Left cardiac atrium (tissue), 4 donors: ENCODE data around the gene GOLT1A. TPM values are rescaled to one million over a fixed set of nuclear protein-coding genes. Genes with fewer than 3 reads are reported as not detected.

Experiments
- ATAC-seq, 2 donors: fragments of 200-7000 bp; cut with Tn5 transposase; one replicate each; pipeline ENCODE4 v1.9.1; 2020; ENCODE audit warnings: mild to moderate bottlenecking in 2 of 2, moderate library complexity in 2 of 2
- DNase-seq: peaks from one replicate; pipeline ENCODE4 v3.0.0-alpha.2; 2020
- intact Hi-C, 2 donors: fragments of 100-400 bp; cut with DNase I; formaldehyde crosslinking; loops; one replicate each; pipeline versions ENCODE4 v1.14.1 to v1.15.1; 2022 to 2023
- total RNA-seq, 2 donors: library from RNA; stranded (reverse); fragmentation: NEBNext Ultra II Directional; extraction: Animal tissue kit (Norgen Biotek cat#: 25700); gene quantifications; one replicate each; pipeline ENCODE4 v1.2.1, GENCODE V29; 2021
- donor health status: DM: no; HTN: yes; CAD: no.
- donor health status: DM: no; HTN: yes; CAD: no; lungs with severe emphysema.
- donor health status: DM: yes; HTN: yes; CAD: no.
- donor health status: Dilated cardiomyopathy.

GOLT1A gene
- total RNA-seq, 2 donors from 2014 or later = not detected

DNA sequence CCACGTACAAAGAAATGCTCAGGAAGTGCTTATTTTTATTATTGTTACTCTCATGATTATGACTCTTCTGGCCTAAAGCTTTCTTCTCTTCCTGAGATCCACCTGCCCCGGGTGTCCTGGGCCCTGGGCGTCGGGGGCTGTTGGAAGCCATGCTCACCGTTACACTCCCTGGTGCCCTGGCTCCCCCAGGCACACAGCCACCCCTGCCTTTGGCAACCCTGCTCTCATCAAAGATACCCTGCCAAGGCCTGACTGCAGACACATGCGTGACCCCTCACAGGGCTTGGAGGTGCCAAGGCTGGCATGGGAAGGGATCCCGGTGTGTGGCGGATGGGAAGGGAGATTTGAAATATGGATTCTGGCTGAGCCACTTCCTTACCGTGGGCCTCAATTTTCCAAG, 14.2 kb downstream of the GOLT1A start:
- DNase-seq (no peak), ATAC-seq (peak; percentile 48 to 65)

DNA sequence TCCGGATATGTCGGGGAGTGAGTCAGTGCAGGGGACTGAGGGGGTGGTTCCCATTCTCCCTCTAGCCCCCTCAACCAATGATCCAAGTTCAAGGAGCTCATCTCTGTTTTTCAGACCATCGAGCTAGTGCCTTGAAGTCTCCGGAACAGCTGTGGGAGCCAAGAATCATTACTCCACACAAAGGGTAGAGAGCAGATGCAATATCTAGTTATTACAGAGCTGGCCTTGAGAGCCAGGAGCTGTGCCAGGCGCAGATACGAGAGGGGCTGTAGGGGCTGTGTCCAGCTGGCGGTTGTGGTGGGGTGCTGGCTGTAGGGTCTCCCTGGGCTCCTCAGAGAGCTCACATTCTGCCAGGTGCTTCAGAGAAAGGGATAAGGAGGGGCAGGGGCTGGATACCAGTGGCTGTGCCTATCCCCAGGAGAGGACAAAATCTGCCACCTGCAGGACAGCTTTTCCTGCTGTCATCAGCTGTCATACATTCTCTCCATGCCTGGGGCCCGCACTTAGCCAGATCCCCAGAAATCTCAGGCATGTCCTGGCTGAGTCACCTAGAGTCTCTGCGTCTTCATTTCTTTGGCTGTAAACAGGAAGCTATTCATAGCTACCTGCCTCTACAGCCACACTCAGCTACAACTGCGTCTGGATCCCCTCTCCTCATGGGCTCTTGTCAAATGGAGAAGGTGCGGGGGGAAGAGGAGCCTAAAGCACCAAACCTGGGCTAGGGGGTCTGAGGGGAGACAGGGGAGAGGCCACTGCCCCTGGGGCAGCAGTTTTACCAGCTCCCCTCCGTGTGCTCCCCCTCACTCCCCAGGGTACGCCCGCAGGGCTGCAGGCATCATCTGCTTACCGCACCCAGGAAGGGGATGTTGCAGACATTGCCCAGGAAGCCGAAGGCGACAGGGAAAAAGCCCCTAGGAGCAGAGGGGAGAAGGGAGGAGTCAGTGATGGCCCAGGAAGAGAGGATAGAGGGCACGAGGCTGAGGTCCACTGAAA, 15.1 kb downstream of the GOLT1A start:
- ATAC-seq = peak; percentile 74 to 82
- DNase-seq = no peak
- intact Hi-C loops = no loop called here

More for the DNA sequence above, 14.2 kb downstream of the GOLT1A start:
- intact Hi-C loops = no loop called here

DNA sequence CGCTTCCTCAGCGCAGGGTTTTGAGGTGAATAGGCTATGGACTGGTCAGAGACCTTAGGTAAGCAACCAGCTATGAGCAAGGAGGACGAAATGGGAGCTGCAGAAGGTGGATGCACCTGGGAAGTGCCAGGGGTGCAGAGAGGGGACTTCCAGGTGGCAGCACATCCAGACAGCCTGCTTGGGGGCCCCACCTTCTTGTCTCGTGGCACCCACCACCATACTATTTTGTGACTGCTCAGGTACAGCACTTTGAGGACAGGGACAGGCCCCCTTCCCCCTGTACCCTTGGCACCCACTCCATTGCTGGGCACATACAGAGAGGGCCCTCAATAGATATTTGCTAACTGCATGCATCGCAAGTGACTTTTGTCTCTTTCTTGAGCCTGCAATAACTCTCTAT, 16.7 kb downstream of the GOLT1A start:
- intact Hi-C loops = no loop called here
- no peak for DNase-seq
- no peak for ATAC-seq

DNA sequence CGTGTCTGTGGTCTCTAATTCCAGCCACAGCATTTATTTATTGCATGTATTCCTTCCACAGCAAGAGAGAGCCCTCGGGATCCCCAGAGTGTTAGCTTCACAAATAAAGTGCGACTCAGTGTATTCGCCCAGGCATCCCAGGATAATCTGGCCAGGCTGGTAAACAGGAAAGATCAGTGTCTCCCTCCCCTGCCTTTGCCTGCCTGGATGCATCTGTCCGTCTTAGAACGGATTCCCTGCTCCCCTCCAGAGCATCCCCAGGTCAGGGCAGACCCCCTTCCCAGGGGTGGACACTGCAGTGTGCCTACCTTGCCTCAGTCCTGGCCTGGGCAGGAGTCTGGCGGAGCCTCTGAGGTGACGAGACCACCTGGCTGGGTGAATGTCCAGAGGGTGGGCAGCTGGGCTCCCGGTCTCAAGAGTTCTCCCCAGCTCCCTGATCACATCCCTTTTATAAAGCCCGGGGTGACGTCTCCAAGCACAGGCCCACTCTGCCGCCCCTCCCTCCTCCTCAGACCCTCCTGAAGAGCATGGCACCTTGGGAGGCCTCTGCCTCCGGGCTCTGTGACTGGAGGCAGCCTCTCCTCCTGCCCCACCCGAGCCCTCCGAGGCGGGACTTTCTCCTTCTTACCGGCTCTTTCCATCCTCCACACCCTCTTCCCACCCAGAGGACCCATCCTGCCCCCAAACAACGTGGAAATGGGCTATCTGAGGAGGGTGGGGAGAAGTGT, 17.6 kb downstream of the GOLT1A start, which contains the start of gene KISS1:
KISS1 (minus strand) TSS at position 424 of the 728 bp plus-strand sequence. CDS start 3,615 bp downstream, outside the sequence.
- DNase-seq (no peak), ATAC-seq (no peak)
- intact Hi-C loops = no loop called here

DNA sequence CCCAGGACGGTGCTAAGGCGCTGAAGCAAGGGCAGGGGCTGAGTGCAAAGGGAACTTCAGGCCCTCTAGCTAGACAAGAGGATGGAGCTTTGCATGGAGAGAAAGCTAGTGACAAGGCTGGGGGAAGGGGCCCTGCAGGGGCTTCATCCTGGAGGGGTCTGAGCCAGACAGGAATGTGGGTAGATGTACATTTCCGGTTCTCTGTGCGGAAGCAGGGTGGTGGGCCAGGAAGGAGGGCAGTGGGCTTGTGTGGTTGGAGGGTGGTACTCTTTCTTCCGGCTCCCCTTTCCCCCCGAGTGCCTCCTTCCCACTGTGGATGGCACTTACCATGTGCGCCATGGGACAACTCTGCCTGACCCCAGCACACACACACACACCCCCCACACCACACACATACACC, 19.0 kb downstream of the GOLT1A start:
- intact Hi-C loops = no loop called here
- ATAC-seq (no peak), DNase-seq (no peak)

DNA sequence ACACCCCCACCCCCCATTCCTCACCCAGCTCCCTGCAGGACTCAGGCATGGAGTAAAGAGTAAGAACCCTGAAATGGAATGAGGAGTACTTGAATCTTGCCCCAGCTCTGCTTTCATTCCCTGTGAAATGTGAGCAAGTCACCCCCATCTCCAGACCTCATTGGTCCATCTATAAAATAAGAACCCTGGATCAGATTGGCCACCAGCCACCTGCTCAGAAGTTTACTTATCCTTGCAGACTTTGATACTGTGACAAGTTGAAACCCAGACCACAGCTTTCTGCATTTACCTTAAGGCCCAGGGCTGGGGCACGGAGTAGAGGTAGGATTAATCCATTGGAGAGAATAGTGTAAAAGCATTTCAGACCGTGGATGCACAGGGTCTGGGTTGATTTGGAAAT, 19.7 kb downstream of the GOLT1A start:
- DNase-seq (no peak), ATAC-seq (no peak)
- intact Hi-C loops = no loop called here

DNA sequence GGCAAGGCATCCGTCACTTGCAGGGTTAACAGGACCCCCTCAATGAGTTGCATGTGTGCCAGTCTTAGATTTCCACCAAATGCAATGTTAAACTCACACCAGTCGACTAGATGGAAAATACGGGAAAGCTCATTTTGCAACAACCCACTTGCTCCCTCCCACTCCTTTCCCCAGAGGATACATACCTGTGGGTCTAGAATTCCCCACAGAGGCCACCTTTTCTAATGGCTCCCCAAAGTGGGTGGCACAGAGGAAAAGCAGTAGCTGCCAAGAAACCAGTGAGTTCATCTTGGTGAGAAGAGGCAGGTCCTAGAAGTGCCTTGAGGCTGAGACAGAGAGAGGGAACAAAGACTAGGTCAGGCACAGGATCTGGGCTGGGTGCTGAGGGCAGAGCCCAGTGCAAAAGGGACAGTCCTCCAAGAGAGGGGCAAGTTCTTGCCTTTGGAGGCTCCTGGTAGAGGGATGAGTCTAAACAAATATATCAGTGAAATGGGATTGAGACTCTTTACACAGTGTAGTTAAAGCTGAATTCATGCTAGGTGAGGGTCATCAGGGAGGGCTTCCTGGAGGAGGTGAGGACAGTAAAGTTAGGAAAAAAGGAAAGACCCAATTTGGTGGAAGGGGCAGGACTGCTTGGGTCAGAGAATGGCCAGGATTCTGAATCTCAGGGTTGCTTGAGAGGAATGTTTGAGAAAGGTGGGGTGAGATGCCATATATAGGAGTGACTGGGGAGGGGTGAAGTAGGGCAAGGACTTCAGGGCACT, 21.0 kb downstream of the GOLT1A start:
- intact Hi-C loops = no loop called here
- DNase-seq (no peak), ATAC-seq (no peak)

DNA sequence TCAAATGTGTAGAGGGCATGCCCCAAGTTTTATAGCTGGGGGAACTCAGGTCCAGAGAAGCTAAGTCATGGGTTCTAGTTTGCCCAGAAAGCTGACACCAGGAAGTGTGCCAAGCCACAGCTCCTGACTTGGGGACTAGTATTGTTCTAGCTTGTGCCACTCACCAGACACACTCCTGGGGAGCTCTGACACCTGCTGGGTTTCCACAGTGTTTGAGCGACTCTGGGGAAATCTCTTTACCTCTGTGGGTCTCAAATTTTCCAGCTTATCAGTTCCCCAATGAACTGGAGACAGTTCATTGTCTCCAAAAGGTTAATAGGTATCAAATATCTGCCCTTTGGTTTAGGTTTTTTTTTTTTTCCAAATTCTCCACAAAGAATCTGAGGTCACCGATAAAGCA, 21.7 kb downstream of the GOLT1A start:
- DNase-seq (no peak), ATAC-seq (no peak)
- intact Hi-C loops = no loop called here

DNA sequence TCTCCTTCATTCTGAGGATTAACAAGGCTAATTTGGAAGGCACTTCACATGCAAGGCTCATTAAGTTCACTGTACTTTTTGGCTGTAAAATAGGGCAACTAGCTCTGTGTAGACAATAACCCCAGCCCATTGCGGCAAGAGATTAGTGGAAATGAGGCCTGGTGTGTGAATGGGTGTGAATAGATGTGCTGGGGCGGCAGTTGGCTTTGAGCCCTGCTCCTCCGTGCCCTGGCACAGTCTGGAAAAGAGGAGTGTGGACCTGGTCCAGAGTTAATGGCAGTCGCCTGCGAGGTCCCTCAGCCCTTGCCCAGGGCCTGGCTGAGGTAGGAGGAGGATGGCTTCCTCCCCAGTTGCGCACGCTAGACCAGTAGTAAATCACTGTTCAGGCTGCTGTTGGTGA, 22.3 kb downstream of the GOLT1A start:
- DNase-seq (no peak), ATAC-seq (no peak)
- intact Hi-C loops = no loop called here

DNA sequence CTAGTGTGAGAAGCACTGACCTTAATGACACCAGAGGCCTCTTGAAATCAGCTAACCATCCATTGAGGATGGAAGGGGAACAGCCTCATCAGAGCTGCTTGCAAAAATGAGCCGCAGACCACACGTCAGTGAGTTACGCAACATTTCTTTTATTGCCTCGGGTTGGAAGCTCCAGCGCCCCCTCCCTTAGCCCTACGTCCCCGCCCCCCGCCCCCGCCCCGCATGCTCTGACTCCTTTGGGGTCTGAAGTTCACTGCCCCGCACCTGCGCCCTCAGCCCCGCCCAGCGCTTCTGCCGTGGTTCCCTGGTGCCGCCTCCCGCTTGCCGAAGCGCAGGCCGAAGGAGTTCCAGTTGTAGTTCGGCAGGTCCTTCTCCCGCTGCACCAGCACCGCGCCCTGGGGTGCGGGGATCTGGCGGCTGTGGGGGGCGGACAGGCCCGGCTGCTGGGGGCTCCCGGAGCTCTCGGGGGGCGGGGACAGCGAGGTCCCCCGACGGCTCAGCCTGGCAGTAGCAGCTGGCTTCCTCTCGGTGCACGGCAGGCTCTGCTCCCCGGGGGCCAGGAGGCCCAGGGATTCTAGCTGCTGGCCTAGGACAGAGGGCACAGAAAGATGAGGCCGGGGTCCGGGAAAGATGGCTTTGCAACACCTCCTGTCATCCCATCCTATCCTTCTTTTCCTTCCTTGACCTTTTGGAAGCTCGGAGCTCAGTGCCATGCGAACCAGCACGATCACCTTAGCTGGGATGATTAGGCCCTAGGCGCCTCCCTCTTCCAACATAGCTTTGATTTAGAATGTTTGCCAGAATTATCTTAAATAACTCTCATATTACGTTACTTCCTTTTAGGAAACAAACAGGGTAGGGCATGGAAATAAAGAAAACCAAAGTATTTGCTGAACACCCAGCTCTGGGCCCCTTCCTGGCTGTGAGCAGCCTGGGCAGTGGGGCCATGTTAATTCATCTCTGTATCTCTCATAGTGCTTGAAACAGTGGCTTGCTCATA, 23.3 kb downstream of the GOLT1A start:
- ATAC-seq (peak; percentile 41 to 72), DNase-seq (peak; percentile 24)
- intact Hi-C loops = no loop called here

DNA sequence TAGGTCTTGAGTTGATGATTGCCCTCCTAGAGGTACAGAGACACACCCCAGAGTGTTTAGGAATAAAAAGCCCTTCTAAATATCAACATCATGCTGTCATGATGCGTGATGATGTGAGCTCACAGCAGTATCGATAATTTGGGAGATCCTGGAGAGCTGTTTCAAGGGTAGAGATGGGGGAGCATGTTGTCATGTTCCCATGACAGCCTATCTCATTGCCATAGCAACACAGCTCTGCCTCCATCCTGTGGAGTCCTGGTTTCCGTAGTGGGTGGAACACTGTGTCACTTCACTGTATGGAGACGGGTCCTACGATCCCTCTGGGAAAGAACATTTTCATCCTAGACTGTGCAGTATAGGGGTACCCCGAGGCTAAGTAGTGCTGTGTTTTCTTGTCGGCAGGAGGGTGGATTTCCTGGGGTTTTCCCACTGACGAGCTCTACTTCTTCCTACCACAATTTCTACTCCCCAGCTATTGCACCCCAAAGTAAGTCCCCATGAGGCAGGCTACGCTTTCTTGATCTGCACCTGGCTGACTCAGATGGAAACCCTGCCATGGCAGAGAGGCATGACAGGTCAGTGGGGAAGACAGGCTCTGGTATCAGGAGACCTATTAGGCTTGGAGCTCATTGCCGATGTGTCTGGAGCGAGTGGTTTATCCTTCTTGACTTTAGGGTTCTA, 24.7 kb downstream of the GOLT1A start:
- ATAC-seq = no peak
- no peak for DNase-seq
- intact Hi-C loops = no loop called here

DNA sequence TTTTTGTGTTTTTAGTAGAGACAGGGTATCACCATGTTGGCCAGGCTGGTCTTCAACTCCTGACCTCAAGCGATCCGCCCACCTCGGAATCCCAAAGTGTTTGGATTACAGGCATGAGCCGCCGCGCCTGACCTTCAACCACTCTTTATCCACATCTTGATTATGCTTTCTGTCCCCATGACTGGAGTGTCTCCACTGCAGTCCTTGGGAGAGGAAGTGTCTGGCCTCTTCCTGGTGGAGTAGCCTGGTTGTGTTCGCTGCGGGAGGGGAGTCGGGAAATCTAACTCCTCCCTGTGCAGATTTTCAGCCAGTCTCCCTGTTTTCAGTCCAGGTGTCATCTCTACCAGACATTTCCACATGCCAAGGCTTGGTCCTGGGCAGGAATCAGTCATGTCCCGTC, 27.2 kb downstream of the GOLT1A start:
- no peak for DNase-seq
- no peak for ATAC-seq
- intact Hi-C loops = no loop called here

DNA sequence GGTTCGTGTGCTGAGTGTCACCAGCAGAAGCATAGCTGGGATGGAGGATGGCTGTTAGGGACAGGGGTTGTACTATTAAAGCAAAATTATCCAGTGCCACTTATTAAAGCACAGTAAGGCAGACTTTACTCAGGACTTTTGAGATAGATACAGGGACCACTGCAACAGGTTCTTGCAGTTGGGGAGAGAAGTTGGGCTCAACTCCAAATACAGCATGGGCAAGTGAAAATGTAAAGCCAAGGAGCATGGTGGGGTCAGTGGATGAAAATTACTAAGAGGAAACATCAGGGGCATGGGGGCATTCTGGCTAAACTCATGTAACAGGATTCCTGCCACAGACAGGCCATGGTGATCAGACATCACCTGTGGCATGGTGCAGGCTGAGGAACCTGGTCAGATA, 32.7 kb downstream of the GOLT1A start:
- intact Hi-C loops = no loop called here
- ATAC-seq = no peak
- DNase-seq = no peak

DNA sequence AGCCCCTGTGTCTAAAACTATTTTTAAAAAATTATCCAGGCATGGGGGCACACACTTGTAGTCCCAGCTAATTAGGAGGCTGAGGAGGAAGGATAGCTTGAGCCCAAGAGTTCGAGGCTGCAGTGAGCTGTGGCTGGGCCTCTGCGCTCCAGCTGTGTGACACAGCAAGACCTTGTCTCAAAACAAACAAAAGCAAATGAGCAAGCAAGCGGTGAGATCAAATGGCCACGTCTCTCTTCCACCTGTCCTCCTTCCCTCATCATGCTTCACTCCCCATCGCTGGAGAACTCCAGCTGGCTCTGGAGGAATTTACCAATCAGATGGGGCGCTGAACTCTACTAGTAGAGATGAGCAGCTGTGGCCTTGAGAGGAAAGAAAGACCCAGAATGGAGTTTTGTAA, 33.7 kb downstream of the GOLT1A start:
- intact Hi-C loops = no loop called here
- DNase-seq (no peak), ATAC-seq (no peak)

DNA sequence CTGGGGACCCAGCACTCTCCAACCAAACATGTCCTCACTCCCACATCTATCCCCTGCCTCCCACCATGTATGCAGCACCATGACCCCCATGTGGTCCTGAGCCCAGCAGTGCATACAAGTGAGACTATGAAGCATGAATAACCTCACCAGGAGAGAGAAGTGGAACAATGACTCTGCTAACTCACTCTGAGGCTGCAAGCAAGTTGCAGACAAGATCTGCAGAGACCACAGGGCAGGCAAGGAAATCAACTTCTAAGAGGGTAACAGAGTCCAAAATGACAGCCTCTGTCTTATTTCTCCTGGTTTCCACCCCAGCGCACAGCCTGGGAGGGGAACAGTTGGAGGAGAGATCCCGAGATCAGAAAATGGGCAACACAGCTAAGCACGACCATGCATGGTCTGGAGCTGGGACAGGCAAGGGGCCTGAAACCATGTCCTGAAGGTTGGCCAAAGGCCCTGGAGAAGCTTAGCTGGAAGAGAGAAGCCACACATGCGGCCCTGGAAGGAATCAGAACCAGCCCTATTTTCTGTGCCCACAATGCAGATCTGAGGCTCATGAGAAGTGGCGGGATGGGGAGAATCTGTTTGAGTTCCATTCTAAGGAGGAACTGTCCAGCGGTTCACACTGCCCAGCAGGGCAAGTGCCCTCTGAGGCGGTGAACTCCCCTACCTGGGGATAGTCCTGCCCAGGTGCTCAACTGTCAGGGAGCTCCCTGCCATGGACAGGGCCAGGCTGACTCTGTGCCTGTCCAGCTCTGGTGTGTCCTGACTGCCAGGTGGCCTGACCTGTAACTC, 35.1 kb downstream of the GOLT1A start:
- intact Hi-C loops = no loop called here
- ATAC-seq (no peak), DNase-seq (no peak)

DNA sequence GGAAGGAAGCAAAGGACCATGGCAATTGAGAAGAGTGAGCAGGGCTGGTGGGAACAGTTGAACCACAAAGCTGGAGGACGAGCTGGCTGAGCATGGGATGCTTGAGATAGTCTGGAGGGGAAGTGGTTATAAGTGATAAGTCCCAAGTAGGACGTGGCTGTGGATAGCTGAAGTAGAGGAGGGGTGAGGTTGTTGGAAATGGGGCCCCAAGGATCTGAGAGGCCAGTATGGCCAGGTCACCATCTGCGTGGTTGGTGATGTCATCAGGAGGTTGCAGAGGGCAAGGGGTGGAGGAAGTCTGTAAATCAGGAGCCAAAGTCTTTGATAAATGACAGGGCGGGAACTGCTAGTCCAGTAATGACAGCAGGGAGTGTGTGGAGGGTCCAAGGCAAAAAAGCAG, 36.7 kb downstream of the GOLT1A start:
- no peak for ATAC-seq
- intact Hi-C loops = no loop called here
- no peak for DNase-seq

DNA sequence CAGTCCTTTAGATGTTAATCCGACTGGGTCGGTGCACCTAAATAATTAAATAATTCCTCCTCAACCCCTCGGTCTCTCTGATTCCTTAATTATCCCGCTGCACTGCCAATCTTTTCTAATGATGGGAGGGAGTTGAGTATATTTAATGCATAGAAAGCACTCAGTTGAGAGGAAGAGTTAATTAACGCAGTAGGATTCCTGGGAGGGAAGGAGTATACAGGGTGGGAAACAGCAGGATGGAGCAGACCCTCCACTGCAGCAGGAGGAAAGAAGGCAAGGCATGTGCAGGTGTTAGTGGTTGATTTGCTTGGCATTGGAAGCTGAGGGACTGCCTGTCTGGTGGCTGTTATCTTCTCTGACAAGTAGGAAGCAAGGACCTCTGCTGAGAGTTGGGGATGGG, 37.7 kb downstream of the GOLT1A start:
- intact Hi-C loops = no loop called here
- ATAC-seq = no peak
- no peak for DNase-seq
